OCI-LY7 (cell line): ENCODE results near the gene RUNDC3A.

Experiments used
- CTCF ChIP-seq: fragments of 200-600 bp; sonication (generic); conservative IDR thresholded peaks from 2 replicates; pipeline ENCODE4 v1.5.1; 2014; ENCODE audit warnings: mild to moderate bottlenecking, antibody characterized with exemption, low read length, moderate library complexity, mixed read lengths
- EZH2phosphoT487 ChIP-seq: fragments of 200-600 bp; sonication (generic); IDR thresholded peaks from 2 replicates; pipeline ENCODE4 v1.6.1; 2018; ENCODE audit warnings: low read depth, borderline replicate concordance, mild to moderate bottlenecking, mixed run types, antibody characterized with exemption, low read length, moderate library complexity, mixed read lengths

- TF ChIP-seq CTCF (no peak), EZH2phosphoT487 (no peak)
Observed at GRCh38 chr17:44267818-44268490, 40.4 kb upstream of the RUNDC3A start, which contains the start of gene SLC4A1.
